SK-N-SH (cell line): ENCODE data around the gene TSPAN4. TPM values are rescaled to one million over a fixed set of nuclear protein-coding genes. Genes with fewer than 3 reads are reported as not detected.

ENCODE experiments used
- CTCF ChIA-PET: fragments of 300-600, 350-600 bp; formaldehyde crosslinking; extraction: SDS; loops from one replicate; lab custom pipeline; 2021; lab: Yijun Ruan, JAX
- POLR2A ChIA-PET: fragments of 350-600 bp; sonication (Branson Sonifier 250); formaldehyde crosslinking; extraction: SDS; loops from one replicate; lab custom pipeline; 2020; ENCODE audit warnings: antibody characterized with exemption, inconsistent platforms; lab: Yijun Ruan, JAX
- DNase-seq: peaks from one replicate; pipeline ENCODE4 v3.0.0; 2012
- H2AFZ ChIP-seq: fragments of 200-600 bp; sonication (generic); 2 replicates; pipeline ENCODE4 v1.8.1; 2016; ENCODE audit warnings: antibody characterized with exemption, mild to moderate bottlenecking, low read depth
- H3F3A ChIP-seq: fragments of 200-600 bp; sonication (generic); replicated peaks from 2 replicates; pipeline ENCODE3; 2016; ENCODE audit warnings: antibody characterized with exemption, mild to moderate bottlenecking; ENCODE audit not compliant: insufficient read depth
- H3K27ac ChIP-seq, 2 experiments: fragments of 200-500 bp in 1 of 2; fragments of 200-600 bp in 1 of 2; sonication (Bioruptor generic) in 1 of 2; sonication (generic), shearing (Covaris generic) in 1 of 2; 2 replicates each; pipeline versions ENCODE4 v1.5.1 to v1.6.1; 2014 to 2016; ENCODE audit warnings: low read depth in 2 of 2, inconsistent platforms in 1 of 2, low read length in 1 of 2, mild to moderate bottlenecking in 1 of 2, mixed read lengths in 1 of 2
- H3K27me3 ChIP-seq: fragments of 200-600 bp; sonication (generic), shearing (Covaris generic); 2 replicates; pipeline ENCODE4 v1.6.1; 2016; ENCODE audit warnings: mixed run types; ENCODE audit not compliant: insufficient read depth
- H3K36me3 ChIP-seq, 2 experiments: fragments of 200-500 bp in 1 of 2; fragments of 200-600 bp in 1 of 2; sonication (Bioruptor generic) in 1 of 2; sonication (generic) in 1 of 2; replicated peaks in 1 of 2; 2 replicates each; pipeline versions ENCODE3 to v1.5.1; 2014 to 2016; ENCODE audit warnings: low read length in 1 of 2, mild to moderate bottlenecking in 1 of 2; ENCODE audit not compliant: insufficient read depth in 2 of 2, control insufficient read depth in 1 of 2
- H3K4me1 ChIP-seq, 2 experiments: fragments of 200-500 bp in 1 of 2; fragments of 200-600 bp in 1 of 2; sonication (Bioruptor generic) in 1 of 2; sonication (generic), shearing (Covaris generic) in 1 of 2; 2 replicates each; pipeline versions ENCODE4 v1.5.1 to v1.6.1; 2014 to 2016; ENCODE audit warnings: low read depth in 1 of 2, low read length in 1 of 2, mixed run types in 1 of 2; ENCODE audit not compliant: insufficient read depth in 2 of 2, control insufficient read depth in 1 of 2
- H3K4me2 ChIP-seq: fragments of 200-600 bp; sonication (generic), shearing (Covaris generic); 2 replicates; pipeline ENCODE4 v1.6.1; 2017; ENCODE audit warnings: mixed run types
- H3K4me3 ChIP-seq, 2 experiments: fragments of 200-500 bp in 1 of 2; fragments of 200-600 bp in 1 of 2; sonication (Bioruptor generic) in 1 of 2; sonication (generic), shearing (Covaris generic) in 1 of 2; 2 replicates each; pipeline versions ENCODE4 v1.5.1 to v1.8.1; 2014 to 2016; ENCODE audit warnings: low read depth in 2 of 2, inconsistent platforms in 1 of 2, low read length in 1 of 2, mild to moderate bottlenecking in 1 of 2, mixed read lengths in 1 of 2, moderate library complexity in 1 of 2
- H3K79me2 ChIP-seq: fragments of 200-600 bp; sonication (generic); 2 replicates; pipeline ENCODE4 v1.8.1; 2017; ENCODE audit warnings: mild to moderate bottlenecking; ENCODE audit not compliant: insufficient read depth
- H3K9ac ChIP-seq: fragments of 200-600 bp; sonication (generic); 2 replicates; pipeline ENCODE4 v1.6.1; 2017; ENCODE audit warnings: mixed run types
- H3K9me2 ChIP-seq: fragments of 200-600 bp; sonication (generic); 2 replicates; pipeline ENCODE4 v1.6.1; 2017; ENCODE audit warnings: mixed run types
- H3K9me3 ChIP-seq: fragments of 200-600 bp; sonication (generic); 2 replicates; pipeline ENCODE4 v1.6.1; 2017; ENCODE audit warnings: mixed run types, mild to moderate bottlenecking, moderate library complexity
- H4K20me1 ChIP-seq: fragments of 200-600 bp; sonication (generic); 2 replicates; pipeline ENCODE4 v1.6.1; 2017; ENCODE audit warnings: mild to moderate bottlenecking, mixed run types; ENCODE audit not compliant: insufficient read depth
- GABPA ChIP-seq: IDR thresholded peaks from 2 replicates; pipeline ENCODE4 v1.4.0; 2012; ENCODE audit warnings: low read depth, mild to moderate bottlenecking
- GATA2 ChIP-seq: sonication (generic); formaldehyde crosslinking; IDR thresholded peaks from 2 replicates; pipeline ENCODE4 v1.5.0; 2020; ENCODE audit warnings: mild to moderate bottlenecking, missing genetic modification reagents
- MEF2A ChIP-seq: IDR thresholded peaks from 2 replicates; pipeline ENCODE4 v1.4.0; 2012; ENCODE audit warnings: low read depth, borderline replicate concordance
- MXI1 ChIP-seq: IDR thresholded peaks from 2 replicates; pipeline ENCODE4 v1.6.1; 2012; ENCODE audit warnings: mild to moderate bottlenecking, low read depth, low read length, improper control_type of control experiment
- NRF1 ChIP-seq: IDR thresholded peaks from 2 replicates; pipeline ENCODE4 v1.6.1; 2012; ENCODE audit warnings: low read depth, mild to moderate bottlenecking, low read length
- TAF1 ChIP-seq: IDR thresholded peaks from 2 replicates; pipeline ENCODE4 v1.6.1; 2012; ENCODE audit warnings: low read depth, mild to moderate bottlenecking, low read length, moderate library complexity, borderline replicate concordance
- YY1 ChIP-seq: IDR thresholded peaks from 2 replicates; pipeline ENCODE4 v1.4.0; 2012; ENCODE audit warnings: low read depth, mild to moderate bottlenecking
- WGBS: methylation state at CpG from one replicate; pipeline ENCODE4 v1.1.6; 2017; ENCODE audit warnings: low lambda C conversion rate; 5-methylcytosine and 5-hydroxymethylcytosine counted together
- polyA plus RNA-seq, 3 experiments: library from polyadenylated mRNA; depleted of rRNA; stranded (reverse); fragments of >200 nt; gene quantifications; 2 replicates each; pipeline ENCODE4 v1.2.3, GENCODE V29; 2012
- TF ChIP-seq, protein P1 (sequence below): fragments of 150-350 bp; IDR thresholded peaks from 2 replicates; pipeline ENCODE4 v1.6.1; 2016; ENCODE audit warnings: mild to moderate bottlenecking, low read depth, low read length
- TF ChIP-seq, protein P2 (sequence below): IDR thresholded peaks from 2 replicates; pipeline ENCODE4 v1.6.1; 2012; ENCODE audit warnings: mild to moderate bottlenecking, low read depth, low read length, moderate library complexity
- TF ChIP-seq, protein P3 (sequence below): IDR thresholded peaks from 2 replicates; pipeline ENCODE4 v1.4.0; 2012; ENCODE audit warnings: low read depth
- TF ChIP-seq, protein P4 (sequence below): IDR thresholded peaks from 2 replicates; pipeline ENCODE4 v1.4.0; 2012; ENCODE audit warnings: low read depth, borderline replicate concordance
- TF ChIP-seq, protein P5 (sequence below): fragments of 150-350 bp; IDR thresholded peaks from 2 replicates; pipeline ENCODE4 v1.6.1; 2017; ENCODE audit warnings: antibody characterized with exemption, low read length, low read depth, borderline replicate concordance
- TF ChIP-seq, protein P6 (sequence below): IDR thresholded peaks from 2 replicates; pipeline ENCODE4 v1.4.0; 2012; ENCODE audit warnings: low read depth, borderline replicate concordance

The TSPAN4 gene
- polyA plus RNA-seq, 1 of the 3 experiments (the other 2 are of a cell fraction): 226 TPM

DNA sequence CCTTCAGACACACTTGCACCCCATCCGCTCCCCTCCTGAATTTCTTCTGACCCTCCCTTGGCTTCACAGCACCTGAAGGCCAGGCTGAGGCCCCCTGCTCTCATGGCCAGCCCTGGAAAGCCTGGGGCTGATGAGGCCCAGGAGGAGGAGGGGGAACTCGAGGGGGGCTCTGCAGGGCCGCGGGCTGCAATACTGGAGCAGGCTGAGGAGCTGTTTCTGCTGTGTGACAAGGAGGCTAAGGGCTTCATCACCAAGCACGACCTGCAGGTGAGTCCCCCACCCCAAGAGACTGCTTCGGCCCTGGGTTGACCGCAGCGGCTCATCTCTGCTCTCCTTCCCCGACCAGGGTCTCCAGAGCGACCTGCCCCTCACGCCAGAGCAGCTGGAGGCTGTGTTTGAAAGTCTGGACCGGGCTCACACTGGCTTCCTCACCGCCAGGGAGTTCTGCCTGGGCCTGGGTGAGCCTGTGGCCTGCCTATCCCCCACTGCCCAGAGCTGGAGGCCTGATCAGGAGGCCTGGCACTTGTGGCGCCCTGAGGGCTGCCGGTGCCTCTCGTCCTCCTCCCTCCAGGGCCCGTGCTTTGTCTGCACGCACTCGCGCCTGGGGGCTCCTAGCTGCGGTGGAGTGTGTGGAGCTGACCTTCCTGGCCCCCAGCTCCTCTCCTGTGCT, 14.0 kb upstream of the TSPAN4 start:
- Histone ChIP-seq H3K9ac (no peak overlapping the region), H3K79me2 (peaks cover 25% of the 10 kb centered on the region), H4K20me1 (peaks cover 7% of the 10 kb centered on the region; the same call in 1 of the 2 replicates), H3K9me3 (no peaks in the 10 kb centered on the region), H3K27me3 (no peaks in the 10 kb centered on the region), H3K4me2 (no peak overlapping the region), H3K36me3 (peaks cover 0 to 19% of the 10 kb centered on the region in 2 experiments), H3F3A (peaks cover under 1% of the 10 kb centered on the region), H3K9me2 (no peaks in the 10 kb centered on the region), H2AFZ (no peak overlapping the region), H3K4me1 (peaks cover 11 to 23% of the 10 kb centered on the region in 2 experiments; a peak in 2 of 4 replicates), H3K4me3 (no peak overlapping the region), H3K27ac (no peak overlapping the region)
- WGBS: 91% methylated on average over 18 of the region's 21 CpGs
- DNase-seq: no peak
- TF ChIP-seq, protein P1, sequence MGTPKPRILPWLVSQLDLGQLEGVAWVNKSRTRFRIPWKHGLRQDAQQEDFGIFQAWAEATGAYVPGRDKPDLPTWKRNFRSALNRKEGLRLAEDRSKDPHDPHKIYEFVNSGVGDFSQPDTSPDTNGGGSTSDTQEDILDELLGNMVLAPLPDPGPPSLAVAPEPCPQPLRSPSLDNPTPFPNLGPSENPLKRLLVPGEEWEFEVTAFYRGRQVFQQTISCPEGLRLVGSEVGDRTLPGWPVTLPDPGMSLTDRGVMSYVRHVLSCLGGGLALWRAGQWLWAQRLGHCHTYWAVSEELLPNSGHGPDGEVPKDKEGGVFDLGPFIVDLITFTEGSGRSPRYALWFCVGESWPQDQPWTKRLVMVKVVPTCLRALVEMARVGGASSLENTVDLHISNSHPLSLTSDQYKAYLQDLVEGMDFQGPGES: no peak
- TF ChIP-seq, protein P2, sequence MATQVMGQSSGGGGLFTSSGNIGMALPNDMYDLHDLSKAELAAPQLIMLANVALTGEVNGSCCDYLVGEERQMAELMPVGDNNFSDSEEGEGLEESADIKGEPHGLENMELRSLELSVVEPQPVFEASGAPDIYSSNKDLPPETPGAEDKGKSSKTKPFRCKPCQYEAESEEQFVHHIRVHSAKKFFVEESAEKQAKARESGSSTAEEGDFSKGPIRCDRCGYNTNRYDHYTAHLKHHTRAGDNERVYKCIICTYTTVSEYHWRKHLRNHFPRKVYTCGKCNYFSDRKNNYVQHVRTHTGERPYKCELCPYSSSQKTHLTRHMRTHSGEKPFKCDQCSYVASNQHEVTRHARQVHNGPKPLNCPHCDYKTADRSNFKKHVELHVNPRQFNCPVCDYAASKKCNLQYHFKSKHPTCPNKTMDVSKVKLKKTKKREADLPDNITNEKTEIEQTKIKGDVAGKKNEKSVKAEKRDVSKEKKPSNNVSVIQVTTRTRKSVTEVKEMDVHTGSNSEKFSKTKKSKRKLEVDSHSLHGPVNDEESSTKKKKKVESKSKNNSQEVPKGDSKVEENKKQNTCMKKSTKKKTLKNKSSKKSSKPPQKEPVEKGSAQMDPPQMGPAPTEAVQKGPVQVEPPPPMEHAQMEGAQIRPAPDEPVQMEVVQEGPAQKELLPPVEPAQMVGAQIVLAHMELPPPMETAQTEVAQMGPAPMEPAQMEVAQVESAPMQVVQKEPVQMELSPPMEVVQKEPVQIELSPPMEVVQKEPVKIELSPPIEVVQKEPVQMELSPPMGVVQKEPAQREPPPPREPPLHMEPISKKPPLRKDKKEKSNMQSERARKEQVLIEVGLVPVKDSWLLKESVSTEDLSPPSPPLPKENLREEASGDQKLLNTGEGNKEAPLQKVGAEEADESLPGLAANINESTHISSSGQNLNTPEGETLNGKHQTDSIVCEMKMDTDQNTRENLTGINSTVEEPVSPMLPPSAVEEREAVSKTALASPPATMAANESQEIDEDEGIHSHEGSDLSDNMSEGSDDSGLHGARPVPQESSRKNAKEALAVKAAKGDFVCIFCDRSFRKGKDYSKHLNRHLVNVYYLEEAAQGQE: no peak
- TF ChIP-seq, protein P3, sequence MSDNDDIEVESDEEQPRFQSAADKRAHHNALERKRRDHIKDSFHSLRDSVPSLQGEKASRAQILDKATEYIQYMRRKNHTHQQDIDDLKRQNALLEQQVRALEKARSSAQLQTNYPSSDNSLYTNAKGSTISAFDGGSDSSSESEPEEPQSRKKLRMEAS: no peak
- TF ChIP-seq MEF2A (no peak), YY1 (no peak), GABPA (no peak), NRF1 (no peak), MXI1 (no peak), GATA2 (CRISPR knock-in tag) (no peak), TAF1 (no peak)
- TF ChIP-seq, protein P4, sequence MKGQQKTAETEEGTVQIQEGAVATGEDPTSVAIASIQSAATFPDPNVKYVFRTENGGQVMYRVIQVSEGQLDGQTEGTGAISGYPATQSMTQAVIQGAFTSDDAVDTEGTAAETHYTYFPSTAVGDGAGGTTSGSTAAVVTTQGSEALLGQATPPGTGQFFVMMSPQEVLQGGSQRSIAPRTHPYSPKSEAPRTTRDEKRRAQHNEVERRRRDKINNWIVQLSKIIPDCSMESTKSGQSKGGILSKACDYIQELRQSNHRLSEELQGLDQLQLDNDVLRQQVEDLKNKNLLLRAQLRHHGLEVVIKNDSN: no peak
- TF ChIP-seq, protein P5, sequence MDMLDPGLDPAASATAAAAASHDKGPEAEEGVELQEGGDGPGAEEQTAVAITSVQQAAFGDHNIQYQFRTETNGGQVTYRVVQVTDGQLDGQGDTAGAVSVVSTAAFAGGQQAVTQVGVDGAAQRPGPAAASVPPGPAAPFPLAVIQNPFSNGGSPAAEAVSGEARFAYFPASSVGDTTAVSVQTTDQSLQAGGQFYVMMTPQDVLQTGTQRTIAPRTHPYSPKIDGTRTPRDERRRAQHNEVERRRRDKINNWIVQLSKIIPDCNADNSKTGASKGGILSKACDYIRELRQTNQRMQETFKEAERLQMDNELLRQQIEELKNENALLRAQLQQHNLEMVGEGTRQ: no peak
- TF ChIP-seq, protein P6, sequence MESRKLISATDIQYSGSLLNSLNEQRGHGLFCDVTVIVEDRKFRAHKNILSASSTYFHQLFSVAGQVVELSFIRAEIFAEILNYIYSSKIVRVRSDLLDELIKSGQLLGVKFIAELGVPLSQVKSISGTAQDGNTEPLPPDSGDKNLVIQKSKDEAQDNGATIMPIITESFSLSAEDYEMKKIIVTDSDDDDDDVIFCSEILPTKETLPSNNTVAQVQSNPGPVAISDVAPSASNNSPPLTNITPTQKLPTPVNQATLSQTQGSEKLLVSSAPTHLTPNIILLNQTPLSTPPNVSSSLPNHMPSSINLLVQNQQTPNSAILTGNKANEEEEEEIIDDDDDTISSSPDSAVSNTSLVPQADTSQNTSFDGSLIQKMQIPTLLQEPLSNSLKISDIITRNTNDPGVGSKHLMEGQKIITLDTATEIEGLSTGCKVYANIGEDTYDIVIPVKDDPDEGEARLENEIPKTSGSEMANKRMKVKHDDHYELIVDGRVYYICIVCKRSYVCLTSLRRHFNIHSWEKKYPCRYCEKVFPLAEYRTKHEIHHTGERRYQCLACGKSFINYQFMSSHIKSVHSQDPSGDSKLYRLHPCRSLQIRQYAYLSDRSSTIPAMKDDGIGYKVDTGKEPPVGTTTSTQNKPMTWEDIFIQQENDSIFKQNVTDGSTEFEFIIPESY: no peak
- ChIA-PET CTCF (interaction anchor here (1.0 to 1.9 kb wide), 2 partner anchors 9 to 18 kb away, joined by 3 to 6 read pairs; partner anchors contain the start of gene PNPLA2), POLR2A (interaction anchor here (2.4 kb wide), 1 partner anchor 10 kb away, joined by 16 read pairs; the partner anchor contains the start of gene PNPLA2)
